RWPE2 (cell line): ENCODE data around the gene TBCB.

Experiments
- ATAC-seq: fragments of 200-7000 bp; cut with Tn5 transposase; 3 replicates; pipeline ENCODE4 v1.9.1; 2021; ENCODE audit warnings: low read depth
- DNase-seq: peaks from one replicate; pipeline ENCODE4 v3.0.0-alpha.2; 2020; ENCODE audit warnings: low spot score
- H3K27ac ChIP-seq: fragments of 450-650 bp; 2 replicates; pipeline ENCODE4 v1.5.1; 2017; ENCODE audit warnings: mild to moderate bottlenecking; ENCODE audit not compliant: poor library complexity, severe bottlenecking
- H3K27me3 ChIP-seq: fragments of 250-450 bp; sonication (Bioruptor Pico); 2 replicates; pipeline ENCODE4 v1.5.1; 2021; ENCODE audit warnings: mild to moderate bottlenecking, moderate library complexity; ENCODE audit not compliant: insufficient read depth, poor library complexity, severe bottlenecking
- H3K36me3 ChIP-seq: fragments of 250-450 bp; sonication (Bioruptor Pico); 2 replicates; pipeline ENCODE4 v1.5.1; 2020; ENCODE audit warnings: low read depth, mild to moderate bottlenecking, moderate library complexity
- H3K4me1 ChIP-seq: fragments of 250-450 bp; sonication (Bioruptor Pico); 2 replicates; pipeline ENCODE4 v1.5.1; 2021; ENCODE audit warnings: mild to moderate bottlenecking, moderate library complexity; ENCODE audit not compliant: insufficient read depth, poor library complexity, severe bottlenecking
- H3K4me3 ChIP-seq: fragments of 250-450 bp; sonication (Bioruptor Pico); 2 replicates; pipeline ENCODE4 v1.5.1; 2021; ENCODE audit warnings: mild to moderate bottlenecking, moderate library complexity; ENCODE audit not compliant: severe bottlenecking
- H3K9me3 ChIP-seq: fragments of 250-450 bp; sonication (Bioruptor Pico); 2 replicates; pipeline ENCODE4 v1.5.1; 2021; ENCODE audit warnings: mild to moderate bottlenecking, moderate library complexity; ENCODE audit not compliant: severe bottlenecking
- CTCF ChIP-seq: fragments of 450-650 bp; IDR thresholded peaks from one replicate; pipeline ENCODE4 v1.5.1; 2017; ENCODE audit warnings: mild to moderate bottlenecking, moderate library complexity; ENCODE audit not compliant: poor library complexity, severe bottlenecking

The TBCB gene

GRCh38 chr19:36086326-36086725 lies 28.9 kb upstream of the TBCB start:
- ATAC-seq (no peak), DNase-seq (no peak)
- Histone ChIP-seq H3K27me3 (no peaks in the 10 kb centered on the region), H3K36me3 (peaks cover 43% of the 10 kb centered on the region), H3K4me1 (no peaks in the 10 kb centered on the region), H3K9me3 (no peaks in the 10 kb centered on the region), H3K4me3 (no peak overlapping the region), H3K27ac (no peak overlapping the region)
- TF ChIP-seq CTCF, result no peak

GRCh38 chr19:36089847-36090246 lies 25.4 kb upstream of the TBCB start:
- DNase-seq (no peak), ATAC-seq (no peak)
- no peak for TF ChIP-seq CTCF
- Histone ChIP-seq H3K9me3 (no peaks in the 10 kb centered on the region), H3K27me3 (no peaks in the 10 kb centered on the region), H3K27ac (no peak overlapping the region), H3K4me3 (no peak overlapping the region), H3K36me3 (peaks cover 26% of the 10 kb centered on the region), H3K4me1 (no peaks in the 10 kb centered on the region)

- Histone ChIP-seq H3K4me3 (no peak overlapping the region), H3K27me3 (no peaks in the 10 kb centered on the region), H3K27ac (no peak overlapping the region), H3K36me3 (peaks cover 19% of the 10 kb centered on the region), H3K9me3 (no peaks in the 10 kb centered on the region), H3K4me1 (no peaks in the 10 kb centered on the region)
- ATAC-seq (no peak), DNase-seq (no peak)
- TF ChIP-seq CTCF, result no peak
These were observed 24.2 kb upstream of the TBCB start for GRCh38 chr19:36090910-36091695.

- DNase-seq, result no peak
- Histone ChIP-seq H3K27me3 (no peaks in the 10 kb centered on the region), H3K4me1 (no peaks in the 10 kb centered on the region), H3K36me3 (peaks cover 19% of the 10 kb centered on the region), H3K4me3 (no peak overlapping the region), H3K9me3 (no peaks in the 10 kb centered on the region), H3K27ac (no peak overlapping the region)
- no peak for TF ChIP-seq CTCF
- no peak for ATAC-seq
These were observed 22.7 kb upstream of the TBCB start for GRCh38 chr19:36092566-36092965.

GRCh38 chr19:36093146-36093662 lies 22.1 kb upstream of the TBCB start:
- ATAC-seq, result no peak
- Histone ChIP-seq H3K9me3 (no peaks in the 10 kb centered on the region), H3K4me3 (no peak overlapping the region), H3K4me1 (no peaks in the 10 kb centered on the region), H3K27ac (no peak overlapping the region), H3K36me3 (peaks cover 14% of the 10 kb centered on the region), H3K27me3 (no peaks in the 10 kb centered on the region)
- DNase-seq, result no peak
- no peak for TF ChIP-seq CTCF
